Measurements from ENCODE around the gene INSIG1.

The INSIG1 gene

DNA sequence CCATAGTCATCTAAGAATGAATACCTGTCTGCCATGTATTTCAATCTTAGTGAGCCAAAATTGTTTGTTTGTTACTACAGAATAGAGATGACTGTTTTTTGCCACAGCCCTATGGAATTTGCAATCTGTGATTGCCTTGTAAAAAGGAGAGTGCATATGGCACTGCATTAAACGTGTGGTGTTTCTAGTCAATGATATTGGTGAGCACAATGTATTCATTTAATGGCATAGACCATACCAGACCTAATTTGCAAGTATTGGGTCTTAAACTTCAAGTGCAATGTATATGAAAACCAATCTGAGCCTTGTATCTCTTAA is 11.3 kb downstream of the INSIG1 start:
- Mint-ChIP-seq H3K4me1 (ENCODE audit: low read depth) (peaks cover 18% of the 10 kb centered on the region), H3K4me3 (no peak overlapping the region), H3K36me3 (ENCODE audit: low read depth) (peaks cover 67% of the 10 kb centered on the region), H3K27me3 (ENCODE audit: low read depth) (no peaks in the 10 kb centered on the region), H3K27ac (no peak overlapping the region), H3K9me3 (no peaks in the 10 kb centered on the region)
- DNase-seq (ENCODE audit: low spot score), result no peak

DNA sequence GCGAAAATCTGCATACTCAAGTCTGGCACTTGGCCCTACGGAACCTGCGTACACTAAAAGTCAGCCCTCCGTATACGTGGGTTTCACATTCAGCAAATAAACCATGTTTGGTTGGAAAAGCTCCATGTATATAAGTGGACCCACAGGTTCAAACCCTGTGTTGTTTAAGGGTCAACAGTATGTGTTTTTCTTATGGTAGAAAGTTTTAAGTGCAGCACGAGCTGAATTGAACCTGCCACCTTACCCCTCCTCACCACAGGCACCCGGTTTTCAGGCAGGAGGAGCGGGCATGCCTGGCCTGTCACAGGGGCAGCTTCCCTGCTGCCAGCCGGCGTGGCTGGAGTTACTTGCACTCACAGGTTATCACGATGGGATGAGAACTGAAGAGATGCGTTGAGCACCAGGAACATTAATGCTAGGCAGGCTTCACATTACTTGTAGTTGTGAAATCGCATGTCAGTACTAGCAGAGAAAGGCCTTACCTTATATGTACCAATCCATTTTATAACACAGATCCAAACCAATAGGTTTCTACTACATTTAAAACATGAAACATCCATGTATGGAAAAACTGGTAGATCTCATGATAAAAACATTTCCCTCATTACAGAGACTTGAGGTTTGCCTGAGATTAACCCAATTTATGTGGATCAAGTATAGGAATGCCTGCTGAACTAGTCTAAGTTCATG is 12.9 kb downstream of the INSIG1 start:
- Mint-ChIP-seq H3K4me1 (ENCODE audit: low read depth) (peaks cover 9% of the 10 kb centered on the region), H3K9me3 (no peaks in the 10 kb centered on the region), H3K4me3 (no peak overlapping the region), H3K27me3 (ENCODE audit: low read depth) (no peaks in the 10 kb centered on the region), H3K27ac (no peak overlapping the region), H3K36me3 (ENCODE audit: low read depth) (peaks cover 54% of the 10 kb centered on the region)
- no peak for DNase-seq (ENCODE audit: low spot score)

DNA sequence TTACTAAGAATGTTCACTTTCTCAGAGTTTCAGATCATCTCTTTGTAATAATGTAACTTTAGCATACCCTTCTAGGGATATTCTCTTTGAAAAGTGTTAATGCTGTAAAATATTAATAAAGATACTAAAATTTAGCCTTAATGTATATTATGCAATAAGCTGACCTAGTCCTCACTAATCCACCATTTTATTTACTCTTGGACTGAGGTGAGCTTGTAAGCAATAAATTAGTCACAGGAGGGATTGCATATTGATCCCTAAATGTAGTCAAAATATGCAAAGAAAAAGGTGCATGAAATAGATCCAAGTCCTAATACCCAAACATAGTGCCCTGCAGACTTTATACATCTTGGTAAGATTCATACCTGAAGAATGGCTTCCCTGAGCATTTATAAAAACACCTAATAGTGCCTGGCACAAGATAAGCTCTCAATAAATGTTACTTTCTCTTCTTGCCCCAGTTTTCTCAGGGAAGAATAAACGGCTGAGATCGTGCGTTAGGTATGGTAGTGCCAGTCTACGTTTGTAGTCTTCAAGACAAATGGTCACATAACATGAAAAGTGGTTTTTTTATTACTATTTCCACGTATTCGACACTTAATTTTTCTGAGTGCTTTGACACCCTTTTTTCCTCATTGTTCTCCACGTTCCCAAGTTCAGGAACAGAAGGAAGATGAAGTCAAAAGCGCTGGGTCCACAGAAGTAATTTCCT is 14.3 kb downstream of the INSIG1 start:
- DNase-seq (ENCODE audit: low spot score), result no peak
- peaks cover 45% of the 10 kb centered on the region for H3K36me3 Mint-ChIP-seq (ENCODE audit: low read depth)
- H3K27ac Mint-ChIP-seq, result no peak overlapping the region
- no peak overlapping the region for H3K4me3 Mint-ChIP-seq
- H3K9me3 Mint-ChIP-seq, result no peaks in the 10 kb centered on the region
- H3K27me3 Mint-ChIP-seq (ENCODE audit: low read depth), result no peaks in the 10 kb centered on the region
- H3K4me1 Mint-ChIP-seq (ENCODE audit: low read depth), result peaks cover 8% of the 10 kb centered on the region

DNA sequence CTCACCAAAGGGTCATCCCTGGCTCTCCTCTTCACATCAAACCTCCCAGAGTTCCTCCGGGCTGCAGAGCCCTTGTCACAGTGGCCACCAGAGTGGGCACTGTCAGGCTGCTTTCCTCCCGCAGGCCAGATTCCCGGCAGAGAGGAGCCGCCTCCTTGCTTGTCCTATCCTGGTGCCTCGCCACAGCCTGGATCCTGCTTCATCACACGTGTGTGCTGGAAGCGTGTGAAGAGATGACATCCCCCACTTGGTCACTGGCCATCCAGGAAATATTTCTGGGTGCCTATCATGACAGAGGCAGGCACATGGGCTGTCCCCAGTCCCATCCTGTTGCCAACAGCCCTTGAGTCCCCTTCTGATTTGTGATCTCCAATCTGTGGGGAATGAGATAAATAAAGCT is 15.0 kb downstream of the INSIG1 start:
- DNase-seq (ENCODE audit: low spot score), result no peak
- Mint-ChIP-seq H3K9me3 (no peaks in the 10 kb centered on the region), H3K36me3 (ENCODE audit: low read depth) (peaks cover 39% of the 10 kb centered on the region), H3K27ac (no peak overlapping the region), H3K4me3 (no peak overlapping the region), H3K4me1 (ENCODE audit: low read depth) (peaks cover 4% of the 10 kb centered on the region), H3K27me3 (ENCODE audit: low read depth) (no peaks in the 10 kb centered on the region)

DNA sequence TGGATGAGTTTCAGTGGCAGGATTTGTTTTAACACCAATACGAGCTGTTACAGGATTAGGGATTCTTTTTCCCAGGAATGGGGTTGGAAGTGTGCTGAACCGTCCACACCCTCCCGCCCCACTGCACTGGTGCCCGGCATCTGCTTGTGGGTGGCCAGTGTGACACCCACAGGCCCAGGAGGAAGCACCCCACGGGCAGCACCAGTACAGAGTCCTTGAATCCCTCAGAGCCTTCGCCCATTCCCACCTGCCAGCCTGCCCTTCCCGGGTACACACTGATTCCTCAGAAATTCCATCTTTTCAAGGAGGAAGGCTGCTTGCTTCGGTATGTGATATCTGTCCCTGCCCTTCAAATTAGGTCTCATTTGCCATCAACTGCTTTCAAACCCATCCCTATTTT is 15.4 kb downstream of the INSIG1 start:
- Mint-ChIP-seq H3K27ac (no peak overlapping the region), H3K4me3 (no peak overlapping the region), H3K9me3 (no peaks in the 10 kb centered on the region), H3K27me3 (ENCODE audit: low read depth) (no peaks in the 10 kb centered on the region), H3K4me1 (ENCODE audit: low read depth) (peaks cover 4% of the 10 kb centered on the region), H3K36me3 (ENCODE audit: low read depth) (peaks cover 36% of the 10 kb centered on the region)
- no peak for DNase-seq (ENCODE audit: low spot score)

DNA sequence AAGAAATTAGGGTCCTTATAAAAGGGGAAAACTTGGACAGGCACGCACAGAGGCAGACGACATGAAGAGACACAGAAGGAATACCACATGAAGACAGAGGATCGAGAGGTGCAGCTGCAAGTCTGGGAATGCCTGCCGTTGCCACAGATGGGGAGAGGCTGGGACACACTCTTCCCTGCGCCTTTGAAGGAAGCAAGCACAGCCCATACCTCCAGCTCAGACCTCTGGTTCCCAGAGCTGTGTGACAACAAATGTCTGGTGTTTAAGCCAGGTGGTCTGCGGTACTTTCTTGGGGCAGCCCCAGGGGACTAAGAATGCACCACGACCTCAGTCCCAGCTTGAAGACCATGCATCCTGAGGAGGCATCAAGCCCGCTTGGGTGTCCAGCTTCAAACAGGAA is 18.3 kb downstream of the INSIG1 start:
- Mint-ChIP-seq H3K9me3 (no peaks in the 10 kb centered on the region), H3K27me3 (ENCODE audit: low read depth) (peaks cover 2% of the 10 kb centered on the region), H3K36me3 (ENCODE audit: low read depth) (peaks cover 14% of the 10 kb centered on the region), H3K4me3 (no peak overlapping the region), H3K4me1 (ENCODE audit: low read depth) (peaks cover 2% of the 10 kb centered on the region), H3K27ac (no peak overlapping the region)
- DNase-seq (ENCODE audit: low spot score), result no peak

DNA sequence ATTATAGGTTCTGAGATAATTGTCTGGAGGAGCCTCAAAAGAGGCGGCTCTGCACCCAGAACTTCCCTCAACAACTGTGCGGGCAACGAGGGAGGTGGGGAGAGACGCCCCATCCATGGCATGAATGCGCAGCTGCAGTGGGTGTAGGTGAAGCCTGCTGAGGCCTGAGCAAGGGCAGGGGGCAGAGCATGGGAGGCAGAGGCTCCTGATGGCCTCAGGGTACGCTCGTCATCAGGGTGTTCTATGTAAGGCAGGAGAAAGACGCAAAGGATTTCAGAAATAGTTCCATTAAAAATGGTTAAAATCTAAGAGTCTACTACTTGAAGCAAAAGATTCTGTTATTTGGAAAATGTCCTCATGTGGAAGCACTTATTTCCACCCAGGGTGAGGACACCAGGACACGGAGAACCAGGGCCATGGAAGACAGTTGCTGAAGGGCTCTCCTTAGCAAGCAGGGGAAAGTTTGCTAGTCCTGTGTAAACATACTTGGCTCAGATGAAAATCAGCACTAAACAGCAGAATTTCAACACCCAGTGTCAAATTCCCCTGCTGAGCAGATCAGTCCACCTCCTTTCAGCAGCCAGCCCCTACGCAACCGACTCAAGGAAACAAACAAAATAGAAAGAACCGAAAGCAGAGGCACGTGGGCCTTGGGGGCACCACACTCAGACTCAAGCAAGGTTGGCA is 18.9 kb downstream of the INSIG1 start:
- DNase-seq (ENCODE audit: low spot score), result no peak
- Mint-ChIP-seq H3K36me3 (ENCODE audit: low read depth) (peaks cover 9% of the 10 kb centered on the region), H3K27ac (no peak overlapping the region), H3K27me3 (ENCODE audit: low read depth) (peaks cover 2% of the 10 kb centered on the region), H3K4me1 (ENCODE audit: low read depth) (no peaks in the 10 kb centered on the region), H3K4me3 (no peak overlapping the region), H3K9me3 (no peaks in the 10 kb centered on the region)

DNA sequence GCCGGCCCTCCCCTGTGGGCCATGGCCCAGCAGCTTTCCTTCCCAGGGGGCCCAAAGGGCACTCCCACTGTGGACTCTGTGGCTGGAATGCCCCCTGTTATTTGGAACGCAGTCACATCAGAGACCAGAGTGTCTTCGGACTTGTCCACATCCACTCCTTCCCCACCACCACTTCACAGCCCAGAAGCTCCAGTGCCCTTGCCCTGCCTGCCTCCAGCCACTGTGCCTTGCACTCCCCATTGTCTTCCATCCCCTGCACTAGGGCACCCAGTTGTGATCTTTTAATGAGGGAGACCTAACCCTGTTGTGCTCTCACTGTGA is 19.4 kb downstream of the INSIG1 start:
- Mint-ChIP-seq H3K9me3 (no peaks in the 10 kb centered on the region), H3K36me3 (ENCODE audit: low read depth) (peaks cover 6% of the 10 kb centered on the region), H3K27ac (no peak overlapping the region), H3K4me3 (no peak overlapping the region), H3K4me1 (ENCODE audit: low read depth) (no peaks in the 10 kb centered on the region), H3K27me3 (ENCODE audit: low read depth) (peaks cover 2% of the 10 kb centered on the region)
- no peak for DNase-seq (ENCODE audit: low spot score)

DNA sequence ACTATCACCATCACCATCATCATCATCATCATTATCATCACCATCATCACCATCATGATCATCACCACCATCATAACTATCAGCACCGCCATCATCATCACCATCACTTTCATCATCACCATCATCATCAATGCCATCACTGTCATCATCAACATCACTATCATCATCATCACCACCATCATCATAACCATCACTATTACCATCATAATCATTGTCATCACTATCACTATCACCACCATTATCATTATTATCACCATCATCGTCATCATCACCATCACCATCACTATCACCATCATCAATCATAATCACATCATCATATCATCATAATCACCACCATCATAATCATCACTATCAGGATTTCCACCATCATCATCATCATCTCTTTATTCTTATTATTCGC is 20.6 kb downstream of the INSIG1 start:
- H3K4me3 Mint-ChIP-seq, result no peak overlapping the region

DNA sequence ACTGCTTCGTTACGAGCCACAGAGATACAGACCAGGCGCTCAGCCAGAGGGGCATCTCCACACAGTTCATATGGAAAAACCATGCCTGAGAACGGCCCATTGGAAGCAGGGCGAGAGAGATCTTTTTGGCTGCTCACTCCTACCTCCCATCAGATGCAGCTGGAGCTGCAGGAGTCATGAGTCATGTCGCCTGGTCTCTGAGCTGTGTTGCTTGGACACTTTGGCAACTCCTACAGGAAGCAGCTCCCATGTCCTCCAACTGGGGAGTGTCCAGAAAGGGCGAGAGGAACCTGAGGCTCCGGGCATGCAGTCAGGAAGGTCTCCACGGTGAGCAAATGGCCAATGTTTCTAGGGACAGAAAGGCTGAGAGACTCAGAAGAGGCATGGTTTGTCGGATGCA is 24.9 kb downstream of the INSIG1 start:
- peaks cover 17% of the 10 kb centered on the region for H3K27me3 Mint-ChIP-seq (ENCODE audit: low read depth)
- H3K4me1 Mint-ChIP-seq (ENCODE audit: low read depth), result no peaks in the 10 kb centered on the region
- no peak overlapping the region for H3K4me3 Mint-ChIP-seq
- no peak for DNase-seq (ENCODE audit: low spot score)
- H3K9me3 Mint-ChIP-seq, result peaks cover 23% of the 10 kb centered on the region
- H3K36me3 Mint-ChIP-seq (ENCODE audit: low read depth), result no peaks in the 10 kb centered on the region
- no peak overlapping the region for H3K27ac Mint-ChIP-seq

More for the DNA sequence above, 20.6 kb downstream of the INSIG1 start:
- no peak for DNase-seq (ENCODE audit: low spot score)
- Mint-ChIP-seq H3K27me3 (ENCODE audit: low read depth) (peaks cover 4% of the 10 kb centered on the region), H3K9me3 (peaks cover 2% of the 10 kb centered on the region), H3K4me1 (ENCODE audit: low read depth) (no peaks in the 10 kb centered on the region), H3K36me3 (ENCODE audit: low read depth) (peaks cover 3% of the 10 kb centered on the region), H3K27ac (no peak overlapping the region)

DNA sequence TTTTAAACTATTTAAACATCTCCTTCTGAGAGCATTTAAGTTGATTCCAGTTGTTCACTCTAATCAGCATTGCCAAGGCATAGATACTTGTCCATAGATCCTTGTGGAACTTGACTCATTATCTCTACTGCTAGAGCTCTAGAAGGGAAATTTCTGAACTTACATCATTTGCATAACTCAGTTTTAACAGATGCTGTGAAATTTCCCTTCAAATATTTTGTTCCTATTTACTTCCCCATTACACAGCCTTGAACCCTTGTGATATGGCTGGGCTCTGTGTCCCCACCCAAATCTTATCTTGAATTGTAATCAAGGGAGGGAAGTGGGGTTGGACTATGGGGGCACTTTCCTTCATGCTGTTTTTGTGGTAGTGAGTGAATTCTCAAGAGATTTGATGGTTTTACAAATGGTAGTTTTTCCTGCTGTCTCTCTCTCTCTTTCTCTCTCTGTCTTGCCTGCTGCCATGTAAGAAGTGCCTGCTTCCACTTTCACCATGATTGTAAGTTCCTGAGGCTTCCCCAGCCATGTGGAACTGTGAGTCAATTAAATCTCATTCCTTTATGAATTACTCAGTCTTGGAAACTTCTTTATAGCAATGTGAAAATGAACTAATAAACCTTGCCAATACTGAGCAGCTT is 25.4 kb downstream of the INSIG1 start:
- no peak for DNase-seq (ENCODE audit: low spot score)
- Mint-ChIP-seq H3K9me3 (peaks cover 23% of the 10 kb centered on the region), H3K4me1 (ENCODE audit: low read depth) (no peaks in the 10 kb centered on the region), H3K27me3 (ENCODE audit: low read depth) (peaks cover 17% of the 10 kb centered on the region), H3K27ac (no peak overlapping the region), H3K4me3 (no peak overlapping the region), H3K36me3 (ENCODE audit: low read depth) (no peaks in the 10 kb centered on the region)

DNA sequence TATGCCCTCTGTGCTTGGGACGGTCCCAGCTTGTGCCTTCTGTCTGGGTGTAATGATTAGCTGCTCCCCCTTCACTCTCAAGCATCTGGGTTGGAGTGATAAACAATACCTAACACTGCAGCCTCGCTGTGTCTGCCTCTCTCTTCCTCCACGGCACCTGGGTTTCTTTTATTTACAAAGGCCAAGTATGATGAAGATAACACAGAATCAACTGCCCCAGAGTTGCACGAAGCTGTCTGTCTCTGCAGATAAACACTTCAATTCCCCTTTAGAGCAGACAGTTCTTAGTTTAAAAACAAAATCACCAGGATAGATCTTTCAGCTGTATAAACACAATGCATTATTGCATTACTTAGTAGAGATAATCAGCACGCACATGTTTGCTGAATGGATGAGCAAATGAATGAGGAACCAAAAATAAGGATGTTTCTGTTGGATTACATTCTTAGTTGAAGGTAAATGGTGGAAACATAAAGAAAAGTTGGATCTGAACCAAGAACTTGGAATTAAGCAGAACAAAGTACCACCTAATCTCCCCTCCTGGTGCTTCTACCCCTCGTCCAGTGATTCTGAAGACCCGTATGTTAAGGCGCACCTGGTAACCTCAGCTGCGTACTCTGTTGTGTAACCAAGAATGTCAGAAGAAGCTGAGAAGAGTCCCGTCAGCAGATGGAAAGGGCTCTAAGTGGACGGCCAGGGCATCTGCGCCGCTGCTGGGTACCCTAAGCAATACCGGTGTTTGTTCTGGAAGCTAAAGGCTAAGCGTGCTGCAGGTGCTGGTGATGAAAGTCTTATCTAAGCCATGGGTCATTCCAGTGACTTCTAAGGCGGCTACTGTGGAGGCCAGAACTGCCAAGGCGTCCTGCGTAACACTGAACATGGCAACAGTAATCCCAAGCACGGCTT is 26.6 kb downstream of the INSIG1 start:
- no peaks in the 10 kb centered on the region for H3K36me3 Mint-ChIP-seq (ENCODE audit: low read depth)
- H3K4me3 Mint-ChIP-seq, result no peak overlapping the region
- no peak for DNase-seq (ENCODE audit: low spot score)
- H3K27ac Mint-ChIP-seq, result no peak overlapping the region
- no peaks in the 10 kb centered on the region for H3K4me1 Mint-ChIP-seq (ENCODE audit: low read depth)
- peaks cover 17% of the 10 kb centered on the region for H3K27me3 Mint-ChIP-seq (ENCODE audit: low read depth)
- H3K9me3 Mint-ChIP-seq, result peaks cover 23% of the 10 kb centered on the region

DNA sequence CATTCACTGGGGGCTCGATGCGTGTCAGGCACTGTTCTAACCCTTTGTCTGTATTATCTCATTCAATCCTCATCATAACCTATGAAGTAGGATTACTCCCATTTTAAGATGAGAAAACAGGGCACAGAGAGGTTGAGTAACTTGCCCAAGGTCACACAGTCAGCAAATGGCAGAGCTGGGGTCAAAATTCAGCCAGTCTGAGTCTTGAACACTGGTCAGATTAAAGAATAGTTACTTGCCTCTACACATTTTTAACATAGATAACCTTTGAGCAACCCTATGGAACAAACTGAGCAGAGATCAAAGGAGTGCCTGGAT is 27.2 kb downstream of the INSIG1 start:
- no peak overlapping the region for H3K4me3 Mint-ChIP-seq

More for the DNA sequence above, 27.2 kb downstream of the INSIG1 start:
- Mint-ChIP-seq H3K9me3 (peaks cover 23% of the 10 kb centered on the region), H3K4me1 (ENCODE audit: low read depth) (no peaks in the 10 kb centered on the region), H3K27ac (no peak overlapping the region), H3K36me3 (ENCODE audit: low read depth) (no peaks in the 10 kb centered on the region), H3K27me3 (ENCODE audit: low read depth) (peaks cover 15% of the 10 kb centered on the region)
- DNase-seq (ENCODE audit: low spot score), result no peak
